H1 (cell line): ENCODE measurements around the gene GANC.

Experiments used
- ATF2 ChIP-seq: IDR thresholded peaks from 2 replicates; pipeline ENCODE4 v1.6.1; 2012; ENCODE audit warnings: low read length, inconsistent platforms
- CTCF ChIP-seq, 3 experiments: IDR thresholded peaks; 1 replicate in 2 of 3; 2 replicates in 1 of 3; pipeline versions ENCODE4 v1.5.1 to v1.6.1; 2011; ENCODE audit warnings: low read length in 3 of 3, mild to moderate bottlenecking in 3 of 3, inconsistent platforms in 2 of 3, low read depth in 1 of 3, moderate library complexity in 1 of 3; ENCODE audit not compliant: insufficient read depth in 1 of 3; ENCODE audit errors: control extremely low read depth in 1 of 3
- POLR2AphosphoS5 ChIP-seq: IDR thresholded peaks from 2 replicates; pipeline ENCODE4 v1.6.1; 2011; ENCODE audit warnings: low read depth, low read length
- RAD21 ChIP-seq, 2 experiments: IDR thresholded peaks in 1 of 2; conservative IDR thresholded peaks in 1 of 2; 2 replicates each; pipeline ENCODE4 v1.6.1; 2011; ENCODE audit warnings: low read depth in 2 of 2, low read length in 2 of 2, improper control_type of control experiment in 1 of 2, inconsistent platforms in 1 of 2, mild to moderate bottlenecking in 1 of 2, moderate library complexity in 1 of 2

- TF ChIP-seq ATF2 (no peak), CTCF (IDR thresholded peaks at IDR 0.05; ENCODE audit: control extremely low read depth in 1 of 3, insufficient read depth in 1 of 3, low read depth in 1 of 3, low read length in 3 of 3) (no peak), RAD21 (IDR thresholded peaks at IDR 0.05 in 1 of 2, conservative IDR thresholded peaks at IDR 0.05 in 1 of 2; ENCODE audit: low read depth in 2 of 2, low read length in 2 of 2) (no peak), POLR2AphosphoS5 (no peak)
These were observed 57.0 kb downstream of the GANC start for GRCh38 chr15:42329992-42330391.
